Common myeloid progenitor, CD34-positive (primary cell): ENCODE results near the gene PTPRG.

Experiments
- CTCF ChIA-PET: fragments of 350-600 bp; sonication (Branson Sonifier 250); formaldehyde crosslinking; loops from one replicate; lab custom pipeline; 2021; ENCODE audit warnings: antibody characterized with exemption; lab: Charles Lee
- POLR2A ChIA-PET: fragments of 350-600 bp; sonication (Branson Sonifier 250); formaldehyde crosslinking; loops from one replicate; lab custom pipeline; 2021; ENCODE audit warnings: antibody characterized with exemption; lab: Charles Lee
- DNase-seq, 3 donors: peaks; one replicate each; pipeline versions ENCODE4 v3.0.0 to v3.0.0-alpha.2; 2013
- H3K27ac ChIP-seq, 2 experiments: 1 replicate in 1 of 2; 2 replicates in 1 of 2; pipeline ENCODE4 v1.7.0; 2013; ENCODE audit warnings: inconsistent platforms in 2 of 2, low read length in 2 of 2, mild to moderate bottlenecking in 2 of 2, low read depth in 1 of 2, moderate library complexity in 1 of 2; ENCODE audit not compliant: severe bottlenecking in 2 of 2, insufficient read depth in 1 of 2, poor library complexity in 1 of 2
- H3K27me3 ChIP-seq, 5 experiments: replicated peaks in 2 of 5; 1 replicate in 3 of 5; 2 replicates in 2 of 5; pipeline versions ENCODE4 v1.6.1 to v1.7.0; 2013; ENCODE audit warnings: low read length in 4 of 5, mild to moderate bottlenecking in 2 of 5, moderate library complexity in 2 of 5, inconsistent platforms in 1 of 5; ENCODE audit not compliant: insufficient read depth in 5 of 5, control insufficient read depth in 4 of 5
- H3K36me3 ChIP-seq, 4 experiments: 1 replicate in 2 of 4; 2 replicates in 2 of 4; pipeline versions ENCODE4 v1.6.1 to v1.7.0; 2013; ENCODE audit warnings: low read length in 3 of 4, control low read depth in 1 of 4, mild to moderate bottlenecking in 1 of 4; ENCODE audit not compliant: control insufficient read depth in 4 of 4, insufficient read depth in 4 of 4
- H3K4me1 ChIP-seq, 4 experiments: 1 replicate in 3 of 4; 2 replicates in 1 of 4; pipeline versions ENCODE4 v1.6.1 to v1.7.1; 2013; ENCODE audit warnings: low read length in 3 of 4, mild to moderate bottlenecking in 3 of 4, control low read depth in 1 of 4, inconsistent platforms in 1 of 4, moderate library complexity in 1 of 4; ENCODE audit not compliant: control insufficient read depth in 4 of 4, insufficient read depth in 4 of 4; ENCODE audit errors: control extremely low read depth in 1 of 4
- H3K4me3 ChIP-seq, 7 experiments: 1 replicate in 4 of 7; 2 replicates in 3 of 7; pipeline versions ENCODE4 v1.5.1 to v1.7.0; 2013; ENCODE audit warnings: mild to moderate bottlenecking in 7 of 7, low read length in 6 of 7, moderate library complexity in 6 of 7, inconsistent platforms in 2 of 7, low read depth in 2 of 7, control low read depth in 1 of 7; ENCODE audit not compliant: insufficient read depth in 4 of 7, control insufficient read depth in 1 of 7; ENCODE audit errors: extremely low read depth in 1 of 7
- H3K9me3 ChIP-seq, 5 experiments: 1 replicate in 4 of 5; 2 replicates in 1 of 5; pipeline versions ENCODE4 v1.6.1 to v1.7.1; 2013; ENCODE audit warnings: low read length in 4 of 5, mild to moderate bottlenecking in 2 of 5, inconsistent platforms in 1 of 5, low read depth in 1 of 5, moderate library complexity in 1 of 5; ENCODE audit not compliant: control insufficient read depth in 4 of 5, insufficient read depth in 2 of 5; ENCODE audit errors: control extremely low read depth in 1 of 5
- WGBS: methylation state at CpG from one replicate; pipeline ENCODE4 v1.1.5; 2013; ENCODE audit not compliant: insufficient coverage; 5-methylcytosine and 5-hydroxymethylcytosine counted together

Gene PTPRG

DNA sequence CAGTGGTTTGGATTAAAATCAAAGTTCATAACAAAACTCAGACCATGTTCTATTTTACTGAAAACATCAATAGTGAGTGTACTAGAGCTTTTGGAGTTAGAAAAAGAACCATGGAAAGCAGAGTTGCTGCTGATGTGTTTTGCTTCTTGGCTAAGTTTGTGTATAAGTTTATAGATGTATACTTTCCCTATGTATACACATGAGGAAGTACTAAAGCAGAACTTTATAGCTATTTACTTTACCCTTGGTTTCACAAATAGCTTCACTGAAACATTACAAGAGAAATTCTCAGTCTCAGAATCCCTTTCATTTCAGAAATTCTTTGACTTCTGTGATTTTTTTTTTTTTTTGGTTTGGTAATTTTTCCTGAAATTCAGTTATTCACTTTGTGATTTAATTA, 229.0 kb downstream of the PTPRG start:
- no peak for DNase-seq
- no peak overlapping the region for H3K27ac ChIP-seq
- H3K36me3 ChIP-seq = no peaks in the 10 kb centered on the region
- peaks cover 0 to 9% (median 0%) of the 10 kb centered on the region in 5 experiments for H3K27me3 ChIP-seq
- H3K4me1 ChIP-seq = no peaks in the 10 kb centered on the region
- peaks cover 0 to 2% (median 0%) of the 10 kb centered on the region in 5 experiments for H3K9me3 ChIP-seq
- no peak overlapping the region for H3K4me3 ChIP-seq
- CTCF ChIA-PET = no interaction called here
- POLR2A ChIA-PET = no interaction called here

DNA sequence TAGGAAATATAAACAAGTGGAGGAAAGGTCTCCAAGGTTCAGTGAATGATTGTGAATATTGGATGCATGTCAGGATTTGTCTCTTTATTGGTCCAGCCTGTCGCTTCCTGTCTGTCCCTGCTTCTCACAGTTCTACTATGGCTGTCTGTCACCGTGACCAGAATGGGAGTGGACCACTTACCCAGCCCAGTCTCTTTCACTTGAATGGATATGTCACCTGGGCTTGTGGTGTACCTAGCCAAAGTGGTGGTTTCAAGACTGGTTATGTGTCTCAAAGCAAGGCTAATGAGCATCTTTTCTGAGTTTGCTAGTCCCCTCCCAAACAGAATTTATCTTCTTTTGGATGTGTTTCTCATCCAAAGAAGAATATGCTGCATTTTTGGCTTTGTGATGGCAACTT, 231.7 kb downstream of the PTPRG start:
- Histone ChIP-seq H3K4me1 (no peaks in the 10 kb centered on the region), H3K27me3 (peaks cover 0 to 9% (median 0%) of the 10 kb centered on the region in 5 experiments), H3K27ac (no peak overlapping the region), H3K4me3 (no peak overlapping the region), H3K36me3 (no peaks in the 10 kb centered on the region), H3K9me3 (peaks cover 0 to 2% (median 0%) of the 10 kb centered on the region in 5 experiments)
- DNase-seq = no peak
- ChIA-PET CTCF (no interaction called here), POLR2A (no interaction called here)
- WGBS = no CpG with 5 or more reads among the region's 2 CpGs

DNA sequence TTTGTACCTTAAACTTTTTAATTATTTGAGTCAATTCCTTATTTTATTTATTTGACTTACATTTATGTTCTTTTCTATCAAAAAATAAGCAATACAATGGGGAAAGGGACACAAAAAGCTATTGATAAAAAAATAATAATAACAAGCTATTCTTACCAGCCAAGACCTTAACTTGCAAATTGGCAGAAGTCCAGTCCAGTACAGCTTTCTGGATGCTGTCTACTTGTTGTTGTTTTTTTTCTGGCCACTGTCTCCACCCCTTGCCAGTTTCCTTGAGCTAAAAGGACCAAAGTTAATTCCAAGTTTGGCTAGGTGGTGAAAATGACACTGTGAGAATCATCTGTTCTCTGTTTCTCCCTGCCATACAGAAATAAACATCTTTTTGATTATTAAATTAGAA, 232.2 kb downstream of the PTPRG start:
- H3K4me3 ChIP-seq = no peak overlapping the region
- CTCF ChIA-PET = no interaction called here
- POLR2A ChIA-PET = no interaction called here
- H3K4me1 ChIP-seq = no peaks in the 10 kb centered on the region
- no peak for DNase-seq
- H3K9me3 ChIP-seq = peaks cover 0 to 2% (median 0%) of the 10 kb centered on the region in 5 experiments
- no peaks in the 10 kb centered on the region for H3K36me3 ChIP-seq
- H3K27ac ChIP-seq = no peak overlapping the region
- peaks cover 0 to 9% (median 0%) of the 10 kb centered on the region in 5 experiments for H3K27me3 ChIP-seq

DNA sequence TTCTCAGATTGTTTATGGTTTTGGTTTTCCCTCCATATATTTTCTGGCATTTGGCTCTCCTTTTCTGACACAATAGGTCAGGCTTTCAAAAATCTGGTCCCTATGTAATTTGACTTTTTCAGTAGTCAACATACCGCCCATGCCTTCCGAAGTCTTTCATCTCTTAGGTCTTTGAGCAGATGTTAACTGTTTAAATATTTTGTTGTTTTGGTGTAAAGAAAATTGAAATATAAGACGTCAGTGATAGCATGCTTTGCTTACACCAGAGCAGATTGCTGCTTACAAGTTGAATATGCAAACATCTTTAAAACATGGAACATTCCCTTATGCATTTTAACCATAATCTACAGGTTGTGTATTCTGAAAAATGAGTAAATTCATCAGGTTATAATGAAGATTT, 233.0 kb downstream of the PTPRG start:
- no peak for DNase-seq
- H3K27me3 ChIP-seq = peaks cover 0 to 4% (median 0%) of the 10 kb centered on the region in 5 experiments
- H3K27ac ChIP-seq = no peak overlapping the region
- WGBS = 100% methylated on average over 2 of the region's 3 CpGs
- H3K9me3 ChIP-seq = peaks cover 0 to 2% (median 0%) of the 10 kb centered on the region in 5 experiments
- no peaks in the 10 kb centered on the region for H3K4me1 ChIP-seq
- POLR2A ChIA-PET = no interaction called here
- H3K4me3 ChIP-seq = no peak overlapping the region
- CTCF ChIA-PET = no interaction called here
- no peaks in the 10 kb centered on the region for H3K36me3 ChIP-seq

DNA sequence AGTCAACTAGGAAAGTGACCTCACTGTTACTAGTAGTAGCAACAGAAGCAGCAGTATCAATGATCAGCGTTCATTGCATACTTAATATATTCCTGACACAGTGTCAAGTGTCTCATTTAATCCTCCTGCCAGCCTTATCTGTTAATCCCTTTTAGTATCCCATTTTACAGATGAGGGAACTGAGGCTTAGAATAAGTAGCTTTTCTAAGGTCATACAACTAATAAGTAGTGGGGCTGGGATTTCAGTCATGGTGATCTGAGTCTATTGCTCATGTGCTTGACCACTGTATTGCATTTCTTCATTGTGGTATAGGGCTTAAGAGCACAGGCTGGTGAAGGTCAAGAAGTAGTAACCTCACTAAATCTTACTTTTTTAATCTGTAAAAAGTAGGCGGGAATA, 233.6 kb downstream of the PTPRG start:
- CTCF ChIA-PET = no interaction called here
- WGBS = no CpG with 5 or more reads among the region's 2 CpGs

DNA sequence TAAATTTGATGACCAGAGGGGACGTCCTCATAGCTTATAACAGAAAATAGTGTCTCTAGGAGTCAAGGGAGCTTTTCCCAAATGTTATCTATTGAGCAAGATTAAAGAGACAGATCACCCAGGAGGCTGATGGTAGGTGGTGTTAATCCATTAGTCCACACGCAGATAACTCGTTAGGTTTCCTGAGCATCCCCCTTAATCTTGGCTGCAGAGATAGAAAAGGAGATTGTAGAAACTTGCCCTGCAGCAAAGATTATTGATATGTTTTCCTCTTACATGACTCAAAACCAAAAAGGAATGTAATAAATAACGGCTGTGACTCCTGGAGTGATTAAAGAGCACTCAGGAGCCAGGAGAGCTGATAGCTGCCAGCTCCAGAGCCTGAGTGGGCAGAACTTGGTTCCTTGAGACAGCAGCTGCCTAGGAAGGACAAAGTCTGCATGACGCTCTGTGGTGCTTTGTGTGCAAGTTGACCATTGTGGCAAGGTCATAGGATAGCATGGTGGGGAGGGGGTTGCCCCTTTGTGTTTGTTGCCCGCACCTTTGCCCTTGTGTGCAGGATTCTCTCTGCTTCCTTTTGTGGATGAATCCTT, 234.8 kb downstream of the PTPRG start:
- H3K4me3 ChIP-seq = no peak overlapping the region
- no peaks in the 10 kb centered on the region for H3K36me3 ChIP-seq
- POLR2A ChIA-PET = no interaction called here
- no peaks in the 10 kb centered on the region for H3K4me1 ChIP-seq
- H3K9me3 ChIP-seq = peaks cover 0 to 2% (median 0%) of the 10 kb centered on the region in 5 experiments
- no peaks in the 10 kb centered on the region for H3K27me3 ChIP-seq
- no peak for DNase-seq
- H3K27ac ChIP-seq = no peak overlapping the region
- CTCF ChIA-PET = no interaction called here
- 97% methylated on average over 6 of the region's 6 CpGs for WGBS

More for the DNA sequence above, 233.6 kb downstream of the PTPRG start:
- Histone ChIP-seq H3K36me3 (no peaks in the 10 kb centered on the region), H3K27me3 (peaks cover 0 to under 1% (median 0%) of the 10 kb centered on the region in 5 experiments), H3K4me3 (no peak overlapping the region), H3K4me1 (no peaks in the 10 kb centered on the region), H3K9me3 (peaks cover 0 to 2% (median 0%) of the 10 kb centered on the region in 5 experiments), H3K27ac (no peak overlapping the region)
- POLR2A ChIA-PET = no interaction called here
- no peak for DNase-seq

DNA sequence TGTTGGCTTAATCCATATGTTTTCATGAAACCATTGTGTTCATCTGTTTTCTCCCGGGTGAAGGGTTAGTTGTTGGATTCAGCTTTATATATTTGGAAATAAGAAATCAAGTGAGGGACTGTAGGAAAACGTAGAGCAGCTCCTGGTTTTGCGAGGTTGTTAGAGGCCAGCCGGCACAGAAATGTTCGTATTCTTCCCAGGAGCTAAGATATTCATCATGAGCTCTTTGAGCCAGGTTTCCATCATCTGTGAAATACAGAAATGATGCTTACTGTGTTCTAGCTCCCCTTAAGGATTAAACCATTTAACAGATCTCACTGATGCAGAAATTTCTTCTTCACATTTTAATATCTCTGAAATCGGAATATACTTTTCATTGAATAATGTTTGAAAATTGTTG, 235.5 kb downstream of the PTPRG start:
- Histone ChIP-seq H3K4me3 (no peak overlapping the region), H3K36me3 (no peaks in the 10 kb centered on the region), H3K27me3 (no peaks in the 10 kb centered on the region), H3K4me1 (no peaks in the 10 kb centered on the region), H3K27ac (no peak overlapping the region), H3K9me3 (peaks cover 0 to 2% (median 0%) of the 10 kb centered on the region in 5 experiments)
- 98% methylated on average over 5 of the region's 6 CpGs for WGBS
- CTCF ChIA-PET = no interaction called here
- POLR2A ChIA-PET = no interaction called here
- DNase-seq = no peak
